Astrocyte (in vitro differentiated cells and primary cell): Measurements from ENCODE around the gene SCYGR7. TPM values are rescaled to one million over a fixed set of nuclear protein-coding genes. Genes with fewer than 3 reads are reported as not detected.
"Not testable (repeated sequence)": the region's sequence is repeated elsewhere in the genome, so short reads cannot be mapped to it uniquely, and the experiment has no call there.

Experiments used
- DNase-seq: peaks from one replicate; pipeline ENCODE4 v3.0.0-alpha.2; 2010; ENCODE audit warnings: low read depth
- FAIRE-seq: peaks from 2 replicates; lab custom pipeline; 2011; peaks lifted over from hg19 to GRCh38; lab: Jason Lieb, UNC
- H2AFZ ChIP-seq: 2 replicates; pipeline ENCODE4 v1.6.0; 2012; ENCODE audit warnings: low read depth, low read length, inconsistent platforms
- H3K27ac ChIP-seq: 2 replicates; pipeline ENCODE4 v1.5.1; 2011; ENCODE audit warnings: low read depth, low read length, inconsistent platforms
- H3K27me3 ChIP-seq: 2 replicates; pipeline ENCODE4 v1.6.0; 2011; ENCODE audit warnings: low read length, inconsistent platforms; ENCODE audit not compliant: insufficient read depth
- H3K36me3 ChIP-seq: 2 replicates; pipeline ENCODE4 v1.5.1; 2011; ENCODE audit warnings: low read length, inconsistent platforms; ENCODE audit not compliant: insufficient read depth
- H3K4me1 ChIP-seq: 2 replicates; pipeline ENCODE4 v1.5.1; 2011; ENCODE audit warnings: low read length, inconsistent platforms; ENCODE audit not compliant: insufficient read depth
- H3K4me2 ChIP-seq: 2 replicates; pipeline ENCODE4 v1.6.0; 2012; ENCODE audit warnings: low read length, inconsistent platforms
- H3K4me3 ChIP-seq: 2 replicates; pipeline ENCODE4 v1.5.1; 2011; ENCODE audit warnings: low read depth, mild to moderate bottlenecking, low read length, inconsistent platforms; ENCODE audit not compliant: insufficient read depth
- H3K79me2 ChIP-seq: 2 replicates; pipeline ENCODE4 v1.6.0; 2012; ENCODE audit warnings: mild to moderate bottlenecking, low read length, inconsistent platforms; ENCODE audit not compliant: insufficient read depth
- H3K9ac ChIP-seq: 2 replicates; pipeline ENCODE4 v1.6.0; 2012; ENCODE audit warnings: mild to moderate bottlenecking, low read length, inconsistent platforms
- H3K9me3 ChIP-seq: 2 replicates; pipeline ENCODE4 v1.5.1; 2012; ENCODE audit warnings: low read depth, mild to moderate bottlenecking, low read length, inconsistent platforms; ENCODE audit not compliant: insufficient read depth
- H4K20me1 ChIP-seq: 2 replicates; pipeline ENCODE4 v1.6.0; 2012; ENCODE audit warnings: low read length, inconsistent platforms; ENCODE audit not compliant: insufficient read depth
- H3K27ac Mint-ChIP-seq: one replicate; pipeline ENCODE4 v1.8.0; 2021; ENCODE audit warnings: mild to moderate bottlenecking, mixed read lengths; ENCODE audit not compliant: unreplicated experiment
- H3K27me3 Mint-ChIP-seq: one replicate; pipeline ENCODE4 v1.8.0; 2021; ENCODE audit warnings: low read depth, mixed read lengths; ENCODE audit not compliant: unreplicated experiment
- H3K36me3 Mint-ChIP-seq: one replicate; pipeline ENCODE4 v1.8.0; 2021; ENCODE audit warnings: low read depth, mixed read lengths; ENCODE audit not compliant: unreplicated experiment
- H3K4me1 Mint-ChIP-seq: one replicate; pipeline ENCODE4 v1.8.0; 2021; ENCODE audit warnings: low read depth, mixed read lengths; ENCODE audit not compliant: unreplicated experiment
- H3K4me3 Mint-ChIP-seq: one replicate; pipeline ENCODE4 v1.8.0; 2021; ENCODE audit warnings: mild to moderate bottlenecking, moderate library complexity, mixed read lengths; ENCODE audit not compliant: unreplicated experiment
- H3K9me3 Mint-ChIP-seq: one replicate; pipeline ENCODE4 v1.8.0; 2021; ENCODE audit warnings: mild to moderate bottlenecking, mixed read lengths; ENCODE audit not compliant: unreplicated experiment
- CTCF ChIP-seq: IDR thresholded peaks from 2 replicates; pipeline ENCODE4 v1.5.1; 2011; ENCODE audit warnings: low read depth, mild to moderate bottlenecking, inconsistent platforms, low read length, moderate library complexity; ENCODE audit not compliant: insufficient read depth
- EZH2 ChIP-seq: IDR thresholded peaks from 2 replicates; pipeline ENCODE4 v1.6.1; 2012; ENCODE audit warnings: mild to moderate bottlenecking, low read length, inconsistent platforms; ENCODE audit not compliant: insufficient read depth
- total RNA-seq: library from RNA; stranded (reverse); gene quantifications from 2 replicates; pipeline ENCODE4 v1.2.1, GENCODE V29; 2021

SCYGR7 gene
- total RNA-seq, 1 donor from 2014 or later, result not detected

- no peaks in the 10 kb centered on the region for H3K4me1 Mint-ChIP-seq
- Histone ChIP-seq H3K9ac (no peak within 1 kb of the TSS), H3K4me3 (no peak within 1 kb of the TSS), H3K9me3 (no peaks in the 10 kb centered on the region), H2AFZ (no peak within 1 kb of the TSS), H4K20me1 (no peaks in the 10 kb centered on the region), H3K4me1 (no peaks in the 10 kb centered on the region), H3K36me3 (no peaks in the 10 kb centered on the region), H3K4me2 (no peak within 1 kb of the TSS), H3K27me3 (no peaks in the 10 kb centered on the region), H3K27ac (no peak within 1 kb of the TSS), H3K79me2 (no peaks in the 10 kb centered on the region)
- no peak for TF ChIP-seq EZH2
- TF ChIP-seq CTCF, result no peak
- DNase-seq, result no peak
- no peaks in the 10 kb centered on the region for H3K36me3 Mint-ChIP-seq
- no peak for FAIRE-seq
- H3K4me3 Mint-ChIP-seq, result no peak within 1 kb of the TSS
- H3K9me3 Mint-ChIP-seq, result no peaks in the 10 kb centered on the region
- H3K27ac Mint-ChIP-seq, result no peak within 1 kb of the TSS
- H3K27me3 Mint-ChIP-seq, result peaks cover 2% of the 10 kb centered on the region
Observed at GRCh38 chr2:227745594-227745993, 17.5 kb downstream of the SCYGR7 start, which contains the start of gene SCYGR8. Gene SCYGR8, plus strand, starts transcription at chr2:227745894. Its CDS starts 0 bp downstream, at chr2:227745894.

GRCh38 chr2:227748079-227748478 is 19.9 kb downstream of the SCYGR7 start:
- Histone ChIP-seq H3K79me2 (no peaks in the 10 kb centered on the region), H3K4me2 (no peak overlapping the region), H3K9me3 (no peaks in the 10 kb centered on the region), H3K4me1 (no peaks in the 10 kb centered on the region), H3K36me3 (no peaks in the 10 kb centered on the region), H4K20me1 (no peaks in the 10 kb centered on the region), H3K27ac (no peak overlapping the region), H3K9ac (no peak overlapping the region), H3K27me3 (no peaks in the 10 kb centered on the region), H2AFZ (no peak overlapping the region), H3K4me3 (no peak overlapping the region)
- no peak overlapping the region for H3K4me3 Mint-ChIP-seq
- H3K36me3 Mint-ChIP-seq, result no peaks in the 10 kb centered on the region
- H3K27me3 Mint-ChIP-seq, result peaks cover 2% of the 10 kb centered on the region
- no peak overlapping the region for H3K27ac Mint-ChIP-seq
- FAIRE-seq (no peak), DNase-seq (no peak)
- no peaks in the 10 kb centered on the region for H3K4me1 Mint-ChIP-seq
- TF ChIP-seq CTCF (no peak), EZH2 (no peak)
- no peaks in the 10 kb centered on the region for H3K9me3 Mint-ChIP-seq

GRCh38 chr2:227756261-227756660 is 28.1 kb downstream of the SCYGR7 start:
- not testable (repeated sequence) for DNase-seq, H3K27ac ChIP-seq, H3K27me3 Mint-ChIP-seq, H3K27me3 ChIP-seq, H3K9me3 ChIP-seq, H3K9me3 Mint-ChIP-seq, H3K9ac ChIP-seq, H3K36me3 Mint-ChIP-seq, H3K4me3 Mint-ChIP-seq, H3K4me2 ChIP-seq, H3K4me1 ChIP-seq, H3K4me3 ChIP-seq, FAIRE-seq, H3K36me3 ChIP-seq, H4K20me1 ChIP-seq, H3K4me1 Mint-ChIP-seq, H2AFZ ChIP-seq, H3K27ac Mint-ChIP-seq, H3K79me2 ChIP-seq
